Ectodermal cell (in vitro differentiated cells): ENCODE results near the gene CNTN1.

Experiments used
- H3K27ac ChIP-seq: 2 replicates; pipeline ENCODE4 v1.7.0; 2013; ENCODE audit warnings: mild to moderate bottlenecking, low read depth, low read length; ENCODE audit not compliant: insufficient read depth, poor library complexity, severe bottlenecking
- H3K27me3 ChIP-seq: 2 replicates; pipeline ENCODE4 v1.7.0; 2013; ENCODE audit warnings: mild to moderate bottlenecking, low read length; ENCODE audit not compliant: insufficient read depth, control insufficient read depth, poor library complexity, severe bottlenecking
- H3K36me3 ChIP-seq: one replicate; pipeline ENCODE4 v1.7.0; 2013; ENCODE audit warnings: low read length; ENCODE audit not compliant: control insufficient read depth, insufficient read depth
- H3K4me1 ChIP-seq: one replicate; pipeline ENCODE4 v1.7.0; 2013; ENCODE audit warnings: low read length; ENCODE audit not compliant: control insufficient read depth, insufficient read depth
- H3K4me3 ChIP-seq: 2 replicates; pipeline ENCODE4 v1.7.0; 2013; ENCODE audit warnings: low read depth, low read length, control low read depth; ENCODE audit not compliant: insufficient read depth
- H3K9me3 ChIP-seq: 2 replicates; pipeline ENCODE4 v1.7.0; 2013; ENCODE audit warnings: mild to moderate bottlenecking, low read length, moderate library complexity; ENCODE audit not compliant: control insufficient read depth
- WGBS, 2 experiments: methylation state at CpG; one replicate each; pipeline ENCODE4 v1.1.7; 2013; ENCODE audit warnings: missing lambda C conversion rate in 2 of 2; 5-methylcytosine and 5-hydroxymethylcytosine counted together

Gene CNTN1

DNA sequence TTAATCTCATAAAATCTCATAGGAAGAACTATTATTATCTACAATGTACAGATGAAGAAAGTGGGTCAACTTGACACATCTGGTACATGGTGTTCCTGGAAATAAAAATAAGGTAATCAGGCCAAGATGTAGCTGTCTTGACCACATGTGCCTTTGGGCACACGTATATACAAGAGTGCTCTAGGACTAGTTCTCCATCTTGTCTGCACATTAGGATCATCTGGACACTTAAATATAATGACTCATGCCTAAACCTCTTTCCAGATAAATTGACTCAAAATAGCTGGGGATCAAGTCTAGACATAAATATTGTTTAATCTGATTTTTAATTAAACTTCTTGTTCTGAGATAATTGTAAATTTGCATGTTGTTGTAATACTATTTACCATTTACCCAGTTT lies 182.6 kb downstream of the CNTN1 start:
- 95 to 100% methylated on average over 1 of the region's 1 CpG for WGBS, 2 experiments
- H3K4me3 ChIP-seq = no peak overlapping the region
- no peak overlapping the region for H3K27ac ChIP-seq
- H3K27me3 ChIP-seq = no peaks in the 10 kb centered on the region
- no peaks in the 10 kb centered on the region for H3K4me1 ChIP-seq
- no peaks in the 10 kb centered on the region for H3K9me3 ChIP-seq
- H3K36me3 ChIP-seq = no peaks in the 10 kb centered on the region

DNA sequence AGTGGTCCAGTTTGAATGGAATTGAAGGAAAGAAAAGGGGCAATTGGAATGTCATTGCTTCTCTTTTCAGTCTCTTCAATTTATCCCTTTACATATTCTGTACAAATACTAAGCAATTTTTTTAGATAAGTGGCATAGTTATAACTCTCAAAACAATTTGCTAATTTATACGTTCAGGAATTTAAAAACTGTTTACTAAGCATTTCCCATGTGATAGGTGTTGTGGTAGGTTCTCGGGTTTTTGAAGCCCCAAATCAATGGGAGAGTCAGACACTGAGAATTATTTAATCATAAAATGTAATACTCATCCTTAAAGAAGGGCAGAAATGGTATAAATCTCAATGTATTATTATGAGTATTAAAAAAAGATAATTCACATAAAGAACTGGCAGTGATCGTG lies 197.1 kb downstream of the CNTN1 start:
- no peaks in the 10 kb centered on the region for H3K36me3 ChIP-seq
- no peak overlapping the region for H3K27ac ChIP-seq
- 83 to 92% methylated on average over 1 to 2 of the region's 3 CpGs for WGBS, 2 experiments
- H3K27me3 ChIP-seq = no peaks in the 10 kb centered on the region
- no peaks in the 10 kb centered on the region for H3K9me3 ChIP-seq
- H3K4me3 ChIP-seq = no peak overlapping the region
- no peaks in the 10 kb centered on the region for H3K4me1 ChIP-seq

DNA sequence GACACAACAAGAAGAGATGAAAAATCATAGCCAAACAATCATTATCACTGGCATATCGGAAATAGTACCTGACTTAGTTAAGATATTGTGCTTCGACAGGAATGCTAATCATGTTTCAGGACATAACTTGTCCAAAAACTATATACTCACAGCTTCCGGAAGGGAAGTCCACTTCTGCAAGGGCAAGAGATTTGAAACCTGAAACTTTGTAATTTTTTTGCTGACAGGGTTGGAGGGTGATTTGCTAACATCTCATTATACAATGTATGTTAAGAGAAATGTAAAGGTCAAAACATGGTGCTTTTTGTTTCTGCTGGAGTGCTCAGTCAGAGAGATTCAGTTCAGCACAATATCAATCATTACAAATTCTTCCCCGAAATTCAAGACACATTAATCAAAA lies 200.3 kb downstream of the CNTN1 start:
- no peaks in the 10 kb centered on the region for H3K9me3 ChIP-seq
- no peaks in the 10 kb centered on the region for H3K4me1 ChIP-seq
- H3K27ac ChIP-seq = no peak overlapping the region
- no peaks in the 10 kb centered on the region for H3K36me3 ChIP-seq
- WGBS, 2 experiments = 50 to 74% methylated on average over 2 to 4 of the region's 4 CpGs
- H3K27me3 ChIP-seq = no peaks in the 10 kb centered on the region
- H3K4me3 ChIP-seq = no peak overlapping the region

DNA sequence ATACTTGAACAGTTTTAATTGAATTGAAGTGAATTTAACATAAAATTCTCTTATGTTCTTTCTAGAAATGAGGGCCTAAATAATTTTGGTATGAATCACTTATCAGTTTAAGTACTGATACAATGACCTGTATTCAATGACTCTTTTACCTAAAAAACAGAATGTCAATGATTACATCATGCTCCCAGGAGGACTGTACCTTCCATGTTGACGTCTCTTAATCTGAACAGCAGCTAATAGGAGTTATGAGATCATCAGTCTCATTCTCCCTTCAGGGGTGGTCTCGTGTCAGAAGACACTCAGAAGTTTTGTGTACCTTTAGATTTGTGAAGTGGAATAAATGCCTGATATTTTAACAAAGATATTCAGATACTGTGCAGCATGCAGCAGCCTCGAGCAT lies 206.3 kb downstream of the CNTN1 start:
- H3K4me3 ChIP-seq = no peak overlapping the region
- H3K27me3 ChIP-seq = no peaks in the 10 kb centered on the region
- no peak overlapping the region for H3K27ac ChIP-seq
- H3K36me3 ChIP-seq = no peaks in the 10 kb centered on the region
- WGBS, 2 experiments = 94 to 96% methylated on average over 3 of the region's 3 CpGs
- H3K4me1 ChIP-seq = no peaks in the 10 kb centered on the region
- H3K9me3 ChIP-seq = no peaks in the 10 kb centered on the region

DNA sequence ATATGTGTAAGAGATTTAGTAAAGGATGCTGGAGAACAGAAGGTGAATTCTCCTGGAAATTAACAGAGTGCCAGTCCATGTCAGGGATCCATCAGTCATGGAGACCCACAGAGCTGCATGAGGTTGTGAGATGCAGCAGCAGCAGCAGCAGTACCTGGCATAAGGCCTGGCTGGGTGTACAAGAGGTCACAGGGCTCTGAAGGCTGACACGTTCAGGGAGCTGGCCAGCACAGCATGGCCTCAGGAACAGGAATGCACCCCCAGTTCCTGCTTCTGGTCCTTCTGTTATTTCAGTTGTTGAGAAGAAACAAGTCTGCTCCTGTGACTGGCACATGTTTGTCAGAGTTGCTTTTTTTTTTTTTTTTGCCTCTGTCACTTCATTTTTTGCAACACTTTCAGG lies 210.8 kb downstream of the CNTN1 start:
- H3K4me1 ChIP-seq = no peaks in the 10 kb centered on the region
- WGBS, 2 experiments = 47 to 53% methylated on average over 1 of the region's 1 CpG
- no peaks in the 10 kb centered on the region for H3K36me3 ChIP-seq
- no peaks in the 10 kb centered on the region for H3K27me3 ChIP-seq
- no peak overlapping the region for H3K4me3 ChIP-seq
- H3K27ac ChIP-seq = no peak overlapping the region
- no peaks in the 10 kb centered on the region for H3K9me3 ChIP-seq

DNA sequence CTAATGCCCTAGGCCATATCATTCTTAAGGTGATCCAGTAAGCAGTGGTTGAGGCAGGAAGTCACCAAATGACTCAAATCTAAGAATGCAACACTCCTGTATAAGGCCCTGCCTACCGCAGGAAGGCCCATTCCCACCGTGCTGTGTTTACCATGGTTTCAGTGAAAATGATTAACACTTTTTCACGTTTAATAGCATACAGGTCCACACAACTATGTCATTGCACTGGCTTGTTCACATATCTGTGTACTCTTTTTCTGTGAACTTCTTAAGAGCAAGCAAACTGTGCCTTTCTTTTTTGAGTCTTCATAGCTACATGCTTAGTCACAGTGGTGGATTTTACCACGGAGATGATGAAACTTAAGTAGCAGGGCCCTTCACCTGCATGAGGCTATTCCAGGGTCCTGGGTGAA lies 214.9 kb downstream of the CNTN1 start:
- Histone ChIP-seq H3K4me3 (no peak overlapping the region), H3K27ac (no peak overlapping the region), H3K9me3 (no peaks in the 10 kb centered on the region), H3K27me3 (no peaks in the 10 kb centered on the region), H3K4me1 (no peaks in the 10 kb centered on the region), H3K36me3 (no peaks in the 10 kb centered on the region)
- 92% methylated on average over 4 of the region's 4 CpGs for WGBS, 2 experiments

DNA sequence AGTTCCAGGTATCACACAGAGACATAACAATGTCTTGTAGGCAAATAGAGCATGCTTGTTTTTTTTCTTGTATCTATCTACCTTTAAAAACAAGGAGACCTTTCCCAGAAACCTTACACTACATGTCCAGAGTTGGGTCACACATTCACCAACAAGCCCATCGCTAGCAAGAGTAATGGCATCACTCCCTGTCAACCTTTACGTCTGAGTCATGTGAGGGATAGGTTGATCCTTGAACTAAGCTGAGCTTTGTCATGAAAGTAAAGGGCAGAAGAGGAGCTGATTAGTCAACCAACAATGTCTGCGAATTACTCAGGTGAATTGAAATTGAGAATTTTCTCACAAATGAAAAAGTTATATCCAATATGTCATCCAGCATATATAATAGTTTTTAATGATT lies 219.4 kb downstream of the CNTN1 start:
- WGBS, 2 experiments = 97 to 100% methylated on average over 2 to 3 of the region's 3 CpGs
- H3K36me3 ChIP-seq = no peaks in the 10 kb centered on the region
- H3K4me1 ChIP-seq = no peaks in the 10 kb centered on the region
- no peaks in the 10 kb centered on the region for H3K27me3 ChIP-seq
- H3K4me3 ChIP-seq = no peak overlapping the region
- no peak overlapping the region for H3K27ac ChIP-seq
- no peaks in the 10 kb centered on the region for H3K9me3 ChIP-seq

DNA sequence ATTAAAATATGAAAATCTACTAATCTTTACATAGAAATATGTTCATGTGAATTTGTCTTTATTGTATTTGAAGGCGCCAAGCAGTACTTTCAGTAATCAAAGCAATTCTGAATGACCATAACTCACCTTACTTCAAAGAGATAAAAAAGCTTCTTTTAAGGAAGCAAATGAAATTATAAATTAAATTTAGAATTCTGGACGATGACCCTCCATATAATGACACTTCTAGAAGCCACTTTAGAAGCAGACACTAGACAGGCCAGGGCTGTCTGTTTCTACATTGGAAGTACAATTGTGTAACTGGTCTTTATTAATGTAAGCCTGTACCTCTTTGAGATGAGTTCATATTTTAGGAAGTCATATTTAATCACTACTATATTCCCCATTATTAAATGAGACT lies 222.9 kb downstream of the CNTN1 start:
- 100% methylated on average over 1 of the region's 2 CpGs; no CpG with 5 or more reads in 1 of the 2 experiments for WGBS, 2 experiments
- no peaks in the 10 kb centered on the region for H3K4me1 ChIP-seq
- H3K36me3 ChIP-seq = no peaks in the 10 kb centered on the region
- no peaks in the 10 kb centered on the region for H3K27me3 ChIP-seq
- no peak overlapping the region for H3K4me3 ChIP-seq
- H3K9me3 ChIP-seq = no peaks in the 10 kb centered on the region
- no peak overlapping the region for H3K27ac ChIP-seq

DNA sequence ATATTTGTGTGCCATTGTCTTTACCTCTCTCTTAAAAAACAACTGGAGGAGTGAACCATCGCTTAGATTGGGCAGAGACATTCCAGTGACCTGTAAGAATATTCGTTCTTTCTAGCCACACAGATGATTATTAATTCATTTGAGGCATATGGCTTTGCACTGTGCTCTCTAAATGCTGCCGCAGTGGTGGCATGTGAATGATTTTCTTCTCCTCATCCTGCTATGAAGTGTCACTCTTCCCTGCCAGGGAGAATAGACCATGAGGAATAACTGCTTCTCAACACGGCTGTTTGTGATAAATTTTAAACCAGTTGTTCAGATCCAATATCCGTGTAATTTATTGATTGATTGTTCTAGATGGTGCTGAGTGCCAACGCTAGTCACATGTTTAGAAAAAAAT lies 225.3 kb downstream of the CNTN1 start:
- Histone ChIP-seq H3K27me3 (no peaks in the 10 kb centered on the region), H3K4me3 (no peak overlapping the region), H3K4me1 (no peaks in the 10 kb centered on the region), H3K36me3 (no peaks in the 10 kb centered on the region), H3K27ac (no peak overlapping the region), H3K9me3 (no peaks in the 10 kb centered on the region)
- WGBS, 2 experiments = 79 to 80% methylated on average over 6 of the region's 6 CpGs

DNA sequence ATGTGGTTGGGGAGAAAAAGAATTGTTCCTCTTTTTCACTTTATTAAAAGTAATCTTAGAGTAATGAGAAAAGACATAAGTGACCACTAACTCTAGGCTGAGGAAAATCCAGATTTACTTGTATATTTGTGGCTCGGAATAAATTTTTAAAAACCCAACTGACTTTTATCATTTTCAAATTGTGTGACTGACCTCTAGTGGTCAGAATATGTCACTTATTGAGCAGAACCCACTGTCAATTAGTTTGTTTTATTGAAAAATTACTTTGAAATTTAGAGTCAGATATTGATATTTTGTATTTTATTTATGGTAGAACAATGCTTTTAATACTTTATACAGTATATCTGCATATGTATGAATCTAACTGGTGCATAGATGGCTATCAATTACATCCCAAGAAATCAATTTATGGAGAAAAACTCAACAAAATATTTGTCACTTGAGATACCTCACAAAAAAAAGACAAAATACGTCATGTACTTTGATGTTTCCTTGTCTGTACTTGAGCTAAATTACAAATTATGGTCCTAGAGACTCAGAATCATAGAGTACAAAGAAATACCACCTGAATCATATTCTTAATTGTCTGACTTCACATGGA lies 229.4 kb downstream of the CNTN1 start:
- no peaks in the 10 kb centered on the region for H3K36me3 ChIP-seq
- no peaks in the 10 kb centered on the region for H3K9me3 ChIP-seq
- H3K27me3 ChIP-seq = no peaks in the 10 kb centered on the region
- no peak overlapping the region for H3K27ac ChIP-seq
- H3K4me1 ChIP-seq = no peaks in the 10 kb centered on the region
- 56 to 69% methylated on average over 2 of the region's 2 CpGs for WGBS, 2 experiments
- no peak overlapping the region for H3K4me3 ChIP-seq

DNA sequence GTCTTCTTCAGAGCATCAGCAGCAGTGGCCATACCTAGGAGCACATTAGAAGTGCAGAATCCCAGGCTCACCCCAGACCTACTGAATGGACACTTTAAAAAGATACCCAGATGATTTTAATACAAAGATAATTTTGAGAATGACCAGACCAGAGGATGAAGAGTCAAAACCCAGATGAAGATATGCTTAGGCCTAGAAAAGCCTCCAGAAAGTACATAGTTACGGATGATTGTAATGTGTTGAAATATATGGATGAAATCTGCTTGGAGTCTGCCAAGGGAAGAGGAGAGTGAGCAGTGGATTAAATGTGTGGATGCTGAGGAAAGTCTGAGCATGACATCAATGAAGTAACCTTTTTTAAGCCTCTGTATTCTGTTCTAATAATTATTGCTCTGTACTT lies 245.7 kb downstream of the CNTN1 start:
- no peak overlapping the region for H3K27ac ChIP-seq
- no peaks in the 10 kb centered on the region for H3K36me3 ChIP-seq
- no peaks in the 10 kb centered on the region for H3K9me3 ChIP-seq
- no peaks in the 10 kb centered on the region for H3K4me1 ChIP-seq
- 90 to 95% methylated on average over 1 of the region's 1 CpG for WGBS, 2 experiments
- H3K4me3 ChIP-seq = no peak overlapping the region
- no peaks in the 10 kb centered on the region for H3K27me3 ChIP-seq
